ENCODE data around the gene SLC35C1.

DNA sequence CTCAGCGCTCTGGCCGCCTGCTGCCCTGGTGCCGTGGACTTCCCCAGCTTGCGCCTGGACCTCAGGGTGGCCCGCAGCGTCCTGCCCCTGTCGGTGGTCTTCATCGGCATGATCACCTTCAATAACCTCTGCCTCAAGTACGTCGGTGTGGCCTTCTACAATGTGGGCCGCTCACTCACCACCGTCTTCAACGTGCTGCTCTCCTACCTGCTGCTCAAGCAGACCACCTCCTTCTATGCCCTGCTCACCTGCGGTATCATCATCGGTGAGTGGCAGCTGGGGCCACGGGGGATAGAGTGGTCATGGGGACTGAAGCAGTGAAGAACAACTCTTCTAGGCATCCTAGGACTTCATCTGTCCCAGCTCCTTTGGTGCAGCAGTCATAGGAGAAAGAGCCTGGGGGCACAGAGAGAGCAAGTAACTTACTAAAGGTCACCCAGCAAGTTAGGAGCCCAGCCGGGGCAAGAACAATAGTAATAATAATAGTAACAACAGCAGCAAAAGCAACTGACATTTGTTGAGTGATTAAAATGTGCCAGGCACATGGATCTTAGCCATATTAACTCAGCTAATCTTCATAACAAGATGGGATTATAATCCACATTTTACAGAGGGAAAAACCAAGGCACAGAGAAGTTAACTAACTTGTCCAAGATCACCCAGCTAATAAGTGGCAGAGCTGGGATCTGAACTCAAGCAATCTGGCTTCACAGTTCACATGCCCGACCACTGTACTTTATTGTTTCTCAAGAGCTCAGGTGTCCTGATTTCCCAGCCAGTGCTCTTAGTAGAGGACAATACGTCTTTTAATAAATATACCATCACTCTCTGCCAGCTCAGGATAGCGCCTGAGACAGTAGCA, 1.4 kb downstream of the SLC35C1 start:
- no peak for TF ChIP-seq GATA2 (IDR thresholded peaks at IDR 0.05; ENCODE audit: low read depth, low read length)
- TF ChIP-seq GATA3 (IDR thresholded peaks at IDR 0.05; ENCODE audit: low read depth, low read length), result no peak
